Measurements from ENCODE around the gene PRM1.

PRM1 gene

GRCh38 chr16:11315510-11315909 is 34.4 kb upstream of the PRM1 start:
- peaks cover 17% of the 10 kb centered on the region for H3K27me3 Mint-ChIP-seq (ENCODE audit: low read depth, poor library complexity)
- no peak overlapping the region for H3K27ac Mint-ChIP-seq
- TF ChIP-seq CTCF (IDR thresholded peaks at IDR 0.05): peak; percentile 17
- DNase-seq: peak; percentile 61
- peaks cover 28% of the 10 kb centered on the region for H3K4me1 Mint-ChIP-seq
- H3K9me3 Mint-ChIP-seq: no peaks in the 10 kb centered on the region
- H3K36me3 Mint-ChIP-seq (ENCODE audit: low read depth): no peaks in the 10 kb centered on the region
- no peak overlapping the region for H3K4me3 Mint-ChIP-seq

DNA sequence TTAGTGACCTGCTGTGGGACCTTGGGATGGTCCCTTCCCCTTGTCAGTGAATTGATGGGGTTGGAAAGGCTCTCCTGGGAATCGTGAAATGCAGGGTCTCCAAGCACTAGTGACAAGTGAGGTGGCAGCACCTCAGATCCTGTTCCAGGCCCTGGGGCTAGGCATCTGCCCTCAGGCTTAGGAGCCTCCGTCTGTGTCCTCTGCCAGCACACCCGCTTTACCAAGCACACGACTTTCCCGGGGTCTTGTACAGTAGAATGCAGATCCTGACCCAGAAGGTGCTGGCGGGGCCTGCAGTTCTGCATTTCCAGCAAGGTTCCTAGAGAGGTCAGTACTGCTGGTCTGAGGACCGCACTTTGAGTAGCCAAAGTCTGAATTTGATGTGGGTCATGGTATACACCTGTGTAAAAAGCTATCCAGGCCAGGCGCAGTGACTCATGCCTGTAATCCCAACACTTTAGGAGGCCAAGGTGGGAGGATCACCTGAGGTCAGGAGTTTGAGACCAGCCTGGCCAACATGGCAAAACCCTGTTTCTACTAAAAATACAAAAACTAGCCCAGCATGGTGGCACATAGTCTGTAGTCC is 33.3 kb upstream of the PRM1 start:
- no peak overlapping the region for H3K4me3 Mint-ChIP-seq
- no peaks in the 10 kb centered on the region for H3K36me3 Mint-ChIP-seq (ENCODE audit: low read depth)
- DNase-seq: no peak
- peaks cover 34% of the 10 kb centered on the region for H3K4me1 Mint-ChIP-seq
- H3K9me3 Mint-ChIP-seq: no peaks in the 10 kb centered on the region
- H3K27ac Mint-ChIP-seq: no peak overlapping the region
- TF ChIP-seq CTCF (IDR thresholded peaks at IDR 0.05): no peak
- H3K27me3 Mint-ChIP-seq (ENCODE audit: low read depth, poor library complexity): peaks cover 17% of the 10 kb centered on the region

GRCh38 chr16:11313493-11314308 is 32.6 kb upstream of the PRM1 start:
- no peak for DNase-seq
- Mint-ChIP-seq H3K4me3 (no peak overlapping the region), H3K27me3 (ENCODE audit: low read depth, poor library complexity) (peaks cover 18% of the 10 kb centered on the region), H3K9me3 (no peaks in the 10 kb centered on the region), H3K36me3 (ENCODE audit: low read depth) (no peaks in the 10 kb centered on the region), H3K4me1 (peaks cover 35% of the 10 kb centered on the region), H3K27ac (no peak overlapping the region)
- no peak for TF ChIP-seq CTCF (IDR thresholded peaks at IDR 0.05)

- Mint-ChIP-seq H3K9me3 (no peaks in the 10 kb centered on the region), H3K4me1 (peaks cover 43% of the 10 kb centered on the region), H3K4me3 (no peak overlapping the region), H3K36me3 (ENCODE audit: low read depth) (no peaks in the 10 kb centered on the region), H3K27ac (no peak overlapping the region), H3K27me3 (ENCODE audit: low read depth, poor library complexity) (peaks cover 21% of the 10 kb centered on the region)
- no peak for TF ChIP-seq CTCF (IDR thresholded peaks at IDR 0.05)
- no peak for DNase-seq
Observed at GRCh38 chr16:11312718-11313492, 31.8 kb upstream of the PRM1 start.

- H3K4me1 Mint-ChIP-seq: peaks cover 35% of the 10 kb centered on the region
- peaks cover 17% of the 10 kb centered on the region for H3K27me3 Mint-ChIP-seq (ENCODE audit: low read depth, poor library complexity)
- no peak overlapping the region for H3K4me3 Mint-ChIP-seq
- no peaks in the 10 kb centered on the region for H3K9me3 Mint-ChIP-seq
- no peaks in the 10 kb centered on the region for H3K36me3 Mint-ChIP-seq (ENCODE audit: low read depth)
- TF ChIP-seq CTCF (IDR thresholded peaks at IDR 0.05): no peak
- DNase-seq: no peak
- no peak overlapping the region for H3K27ac Mint-ChIP-seq
Observed at GRCh38 chr16:11310997-11311561, 29.9 kb upstream of the PRM1 start.
